Loucy (cell line): ENCODE data around the gene CERK.

ENCODE experiments used
- H2AFZ ChIP-seq: fragments of 200-600 bp; sonication (generic); 2 replicates; pipeline ENCODE4 v1.6.0; 2016; ENCODE audit warnings: antibody characterized with exemption, mild to moderate bottlenecking, low read length, moderate library complexity
- H3F3A ChIP-seq: fragments of 200-600 bp; 2 replicates; pipeline ENCODE4 v1.6.0; 2016; ENCODE audit warnings: antibody characterized with exemption, low read depth, mild to moderate bottlenecking
- H3K27me3 ChIP-seq: fragments of 200-600 bp; sonication (generic); 2 replicates; pipeline ENCODE4 v1.6.1; 2014; ENCODE audit warnings: low read length, mild to moderate bottlenecking; ENCODE audit not compliant: insufficient read depth, poor library complexity, severe bottlenecking
- H3K36me3 ChIP-seq: fragments of 200-600 bp; sonication (generic); 2 replicates; pipeline ENCODE4 v1.6.1; 2016; ENCODE audit warnings: low read length; ENCODE audit not compliant: insufficient read depth
- H3K4me1 ChIP-seq: fragments of 200-600 bp; sonication (generic); 2 replicates; pipeline ENCODE4 v1.5.1; 2014; ENCODE audit warnings: low read length, mild to moderate bottlenecking; ENCODE audit not compliant: insufficient read depth, poor library complexity, severe bottlenecking
- H3K4me2 ChIP-seq: fragments of 200-600 bp; sonication (generic); 2 replicates; pipeline ENCODE4 v1.6.0; 2014; ENCODE audit warnings: antibody characterized with exemption, low read length, low read depth, mild to moderate bottlenecking; ENCODE audit not compliant: poor library complexity, severe bottlenecking
- H3K4me3 ChIP-seq: fragments of 200-600 bp; sonication (generic); 2 replicates; pipeline ENCODE4 v1.5.1; 2014; ENCODE audit warnings: low read length, mild to moderate bottlenecking, mixed read lengths; ENCODE audit not compliant: poor library complexity, severe bottlenecking
- H3K79me2 ChIP-seq: fragments of 200-600 bp; sonication (generic); 2 replicates; pipeline ENCODE4 v1.6.1; 2014; ENCODE audit warnings: low read length; ENCODE audit not compliant: insufficient read depth
- H3K9ac ChIP-seq: fragments of 200-600 bp; sonication (generic); 2 replicates; pipeline ENCODE4 v1.6.0; 2014; ENCODE audit warnings: mild to moderate bottlenecking, low read depth, low read length, moderate library complexity; ENCODE audit not compliant: poor library complexity, severe bottlenecking
- H3K9me2 ChIP-seq: fragments of 200-600 bp; sonication (generic); replicated peaks from 2 replicates; pipeline ENCODE4 v1.6.1; 2016; ENCODE audit warnings: low read depth, low read length, mixed read lengths
- H3K9me3 ChIP-seq: fragments of 200-600 bp; sonication (generic); 2 replicates; pipeline ENCODE4 v1.6.1; 2014; ENCODE audit warnings: mild to moderate bottlenecking, antibody characterized with exemption, low read length, low read depth; ENCODE audit not compliant: insufficient read depth
- H4K20me1 ChIP-seq: fragments of 200-600 bp; sonication (generic); 2 replicates; pipeline ENCODE4 v1.6.0; 2014; ENCODE audit warnings: antibody characterized with exemption, low read length, mild to moderate bottlenecking; ENCODE audit not compliant: insufficient read depth, poor library complexity, severe bottlenecking
- CTCF ChIP-seq: fragments of 200-600 bp; sonication (generic); conservative IDR thresholded peaks from 2 replicates; pipeline ENCODE4 v1.5.1; 2014; ENCODE audit warnings: mild to moderate bottlenecking, antibody characterized with exemption, low read length
- EZH2phosphoT487 ChIP-seq: fragments of 200-600 bp; IDR thresholded peaks from 2 replicates; pipeline ENCODE4 v1.6.1; 2018; ENCODE audit warnings: antibody characterized with exemption, mild to moderate bottlenecking, moderate library complexity, borderline replicate concordance

The CERK gene

GRCh38 chr22:46639843-46640242, 98.2 kb downstream of the CERK start:
- no peaks in the 10 kb centered on the region for H3F3A ChIP-seq
- H3K9ac ChIP-seq, result no peak overlapping the region
- H3K79me2 ChIP-seq, result no peaks in the 10 kb centered on the region; the same call in 1 of the 2 replicates
- no peak overlapping the region for H3K4me2 ChIP-seq
- H3K36me3 ChIP-seq, result peaks cover 4% of the 10 kb centered on the region; the same call in 1 of the 2 replicates
- TF ChIP-seq EZH2phosphoT487 (no peak), CTCF (no peak)
- H3K9me2 ChIP-seq, result no peaks in the 10 kb centered on the region
- no peaks in the 10 kb centered on the region for H3K4me1 ChIP-seq
- H3K27me3 ChIP-seq, result no peaks in the 10 kb centered on the region
- H2AFZ ChIP-seq, result no peak overlapping the region
- H3K9me3 ChIP-seq, result no peaks in the 10 kb centered on the region
- no peaks in the 10 kb centered on the region for H4K20me1 ChIP-seq
- no peak overlapping the region for H3K4me3 ChIP-seq

DNA sequence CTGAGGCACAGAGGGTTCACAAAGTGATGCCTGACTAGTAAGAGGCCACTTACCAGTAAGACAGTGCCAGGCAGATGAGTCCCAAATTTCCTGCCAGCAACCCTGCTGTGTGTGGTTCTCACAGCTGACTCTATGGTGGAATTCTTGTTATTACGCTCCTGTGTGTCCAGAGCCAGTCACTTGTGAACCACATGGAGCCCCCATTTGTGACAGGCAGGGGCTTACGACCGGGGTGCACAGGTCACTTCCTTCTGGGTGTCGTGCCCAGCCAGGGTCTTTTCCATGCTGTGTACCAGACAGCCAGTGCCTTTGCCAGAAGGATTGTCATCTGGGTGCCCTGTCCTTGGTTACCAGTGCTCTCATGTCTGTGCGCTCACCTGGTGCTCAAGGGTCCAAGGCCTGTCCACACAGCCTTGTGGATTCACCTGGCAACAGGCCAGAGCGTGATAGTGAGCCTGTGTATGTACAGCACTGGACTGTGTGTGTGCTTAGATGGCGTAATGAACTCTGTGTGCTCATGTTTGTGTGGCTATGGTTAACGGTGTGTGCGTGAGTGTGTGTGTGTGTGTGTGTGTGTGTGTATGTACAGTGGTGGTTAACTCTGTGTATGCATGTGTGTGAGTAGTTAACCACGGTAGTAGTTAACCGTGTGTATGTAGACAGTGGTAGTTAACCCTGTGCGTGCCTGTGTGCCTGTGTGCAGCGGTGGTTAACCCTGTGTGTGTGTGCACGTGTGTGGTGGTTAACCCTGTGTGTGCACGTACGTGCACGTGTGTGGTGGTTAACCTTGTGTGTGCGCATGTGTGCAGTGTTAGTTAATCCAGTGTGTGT, 99.2 kb downstream of the CERK start:
- Histone ChIP-seq H4K20me1 (no peaks in the 10 kb centered on the region), H3K4me1 (no peaks in the 10 kb centered on the region), H3K27me3 (no peaks in the 10 kb centered on the region), H3K36me3 (peaks cover 4% of the 10 kb centered on the region; the same call in 1 of the 2 replicates), H3K9ac (no peak overlapping the region), H3K4me2 (no peak overlapping the region), H3K79me2 (no peaks in the 10 kb centered on the region), H3K4me3 (no peak overlapping the region), H3K9me3 (no peaks in the 10 kb centered on the region), H3F3A (no peaks in the 10 kb centered on the region), H3K9me2 (no peaks in the 10 kb centered on the region), H2AFZ (no peak overlapping the region)
- TF ChIP-seq EZH2phosphoT487 (no peak), CTCF (no peak)

DNA sequence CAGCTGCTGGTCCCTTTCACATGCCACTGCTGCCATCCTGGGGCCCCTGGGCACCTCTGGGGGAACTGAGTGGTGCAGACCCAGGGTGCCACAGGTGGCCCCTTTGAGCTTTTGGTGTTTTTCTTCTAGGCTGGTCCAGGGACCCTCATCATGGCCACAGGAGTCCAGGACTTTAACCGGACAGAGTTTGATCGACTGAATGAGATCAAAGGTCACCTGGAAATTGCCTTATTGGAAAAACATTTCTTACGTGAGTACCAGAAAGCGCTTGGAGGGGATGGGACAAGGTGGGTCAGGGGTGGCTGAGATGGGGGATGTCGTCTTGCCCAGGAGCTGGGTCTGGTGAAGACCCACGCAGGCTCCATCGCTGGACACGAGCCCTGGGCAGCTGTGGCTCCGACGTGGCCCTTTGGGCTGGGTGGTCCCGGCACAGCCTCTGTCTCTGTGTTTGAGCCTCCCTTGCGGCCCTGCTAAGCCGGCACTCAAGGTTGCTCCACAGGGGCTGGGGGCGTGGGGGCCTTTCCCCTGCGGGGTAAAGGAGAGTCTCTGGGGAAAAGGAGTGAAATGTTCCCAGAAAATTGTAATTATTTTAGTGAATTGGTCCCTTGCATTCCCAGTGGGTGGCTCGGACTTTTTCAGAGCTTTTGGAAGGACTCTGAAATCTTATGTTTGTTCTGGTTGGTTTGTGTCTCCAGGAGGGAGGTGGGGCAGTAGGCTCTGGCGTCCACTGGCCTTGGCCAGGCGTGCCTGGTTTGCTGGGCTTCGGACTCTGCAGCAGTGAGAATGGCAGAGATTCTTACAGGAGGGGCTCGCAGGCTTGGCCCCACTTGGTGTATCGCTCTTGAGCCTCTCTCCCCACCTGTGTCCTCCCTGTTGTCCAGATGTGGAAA, 100.1 kb downstream of the CERK start:
- no peaks in the 10 kb centered on the region for H3F3A ChIP-seq
- H3K9me2 ChIP-seq, result no peaks in the 10 kb centered on the region
- no peaks in the 10 kb centered on the region for H3K79me2 ChIP-seq
- no peaks in the 10 kb centered on the region for H3K9me3 ChIP-seq
- no peaks in the 10 kb centered on the region for H4K20me1 ChIP-seq
- H3K36me3 ChIP-seq, result peaks cover 4% of the 10 kb centered on the region; the same call in 1 of the 2 replicates
- H2AFZ ChIP-seq, result no peak overlapping the region
- no peak overlapping the region for H3K4me2 ChIP-seq
- H3K4me1 ChIP-seq, result no peaks in the 10 kb centered on the region
- no peak overlapping the region for H3K9ac ChIP-seq
- TF ChIP-seq EZH2phosphoT487, result no peak
- TF ChIP-seq CTCF, result no peak
- H3K4me3 ChIP-seq, result no peak overlapping the region
- no peaks in the 10 kb centered on the region for H3K27me3 ChIP-seq
